HG02642 (cell line): ENCODE measurements around the gene NR1I3.
A peak's percentile ranks its signal among the peaks of the same experiment; 100 is the strongest.
"Not testable (repeated sequence)": the region's sequence is repeated elsewhere in the genome, so short reads cannot be mapped to it uniquely, and the experiment has no call there.

Experiments
- ATAC-seq: cut with Tn5 transposase; IDR thresholded peaks from one replicate; pipeline ENCODE4 v1.9.1; 2021; ENCODE audit warnings: mild to moderate bottlenecking; ENCODE audit not compliant: unreplicated experiment, poor library complexity

Gene NR1I3

GRCh38 chr1:161238039-161238473 is at the start of gene NR1I3:
Gene NR1I3 (minus strand): TSS chr1:161238203. CDS start chr1:161236565, 1,638 bp downstream.
- no peak for ATAC-seq

- ATAC-seq, result no peak
These were observed 49.6 kb upstream of the NR1I3 start for GRCh38 chr1:161287482-161288054.

- no peak for ATAC-seq
These were observed 47.5 kb upstream of the NR1I3 start for GRCh38 chr1:161285521-161285920.

GRCh38 chr1:161285113-161285512 is 47.1 kb upstream of the NR1I3 start:
- no peak for ATAC-seq

DNA sequence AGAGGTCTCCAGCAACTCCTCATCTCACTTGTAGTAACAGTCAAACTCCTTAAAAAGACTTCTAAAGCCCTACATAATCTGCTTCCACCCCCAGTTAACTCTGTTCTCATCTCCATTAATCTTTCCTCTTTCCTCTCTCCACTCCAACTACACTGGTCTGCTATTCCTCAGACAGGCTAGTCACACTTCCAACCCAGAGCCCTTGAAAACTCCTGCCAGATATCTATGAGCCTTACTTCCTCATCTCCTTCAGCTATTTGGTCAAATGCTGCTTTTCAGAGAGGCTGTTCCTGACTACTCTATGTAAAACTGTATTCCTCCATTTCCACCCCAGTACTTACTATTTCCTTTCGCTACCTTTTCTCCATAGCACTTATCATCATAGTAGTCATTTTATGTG is 45.0 kb upstream of the NR1I3 start:
- no peak for ATAC-seq

DNA sequence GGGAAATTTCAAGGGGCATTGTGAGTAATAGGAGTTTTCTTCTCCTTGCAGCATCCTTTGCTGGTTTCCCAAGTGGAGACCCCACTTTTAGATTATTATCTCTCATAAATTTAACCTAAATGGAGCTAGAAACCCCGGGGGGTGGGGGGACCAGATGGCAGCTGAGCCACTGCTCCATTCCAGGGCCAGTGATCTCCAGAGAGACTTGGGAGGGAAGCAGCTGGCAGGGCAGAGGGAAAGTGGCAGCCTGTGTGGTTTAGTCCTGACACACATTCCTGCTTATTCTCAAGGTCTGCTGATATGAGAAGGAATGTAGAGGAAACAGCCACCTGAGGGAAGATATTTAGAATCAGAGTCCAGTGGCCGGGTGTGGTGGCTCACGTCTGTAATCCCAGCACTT is 36.9 kb upstream of the NR1I3 start:
- ATAC-seq, result no peak

DNA sequence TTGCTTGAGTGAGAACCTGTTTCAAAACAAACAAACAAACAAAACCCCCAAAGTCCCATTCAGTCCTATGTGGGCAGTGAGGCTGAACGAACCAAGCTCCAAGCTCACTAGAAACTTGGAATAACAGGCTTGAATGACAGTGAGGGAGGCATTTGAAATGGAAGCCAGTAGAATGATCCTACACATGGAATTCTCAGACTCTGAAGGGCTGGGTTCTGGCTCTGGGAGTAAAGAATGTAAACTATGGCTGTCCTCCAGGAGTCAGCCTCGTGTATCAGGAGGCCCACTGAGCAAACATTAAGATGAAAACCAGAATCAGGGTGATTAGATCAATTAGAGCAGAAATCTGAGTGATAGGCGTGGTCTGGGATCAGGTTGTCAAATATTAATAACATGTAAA is 35.4 kb upstream of the NR1I3 start:
- ATAC-seq, result no peak

- ATAC-seq, result no peak
These were observed 29.3 kb upstream of the NR1I3 start for GRCh38 chr1:161267321-161267720.

DNA sequence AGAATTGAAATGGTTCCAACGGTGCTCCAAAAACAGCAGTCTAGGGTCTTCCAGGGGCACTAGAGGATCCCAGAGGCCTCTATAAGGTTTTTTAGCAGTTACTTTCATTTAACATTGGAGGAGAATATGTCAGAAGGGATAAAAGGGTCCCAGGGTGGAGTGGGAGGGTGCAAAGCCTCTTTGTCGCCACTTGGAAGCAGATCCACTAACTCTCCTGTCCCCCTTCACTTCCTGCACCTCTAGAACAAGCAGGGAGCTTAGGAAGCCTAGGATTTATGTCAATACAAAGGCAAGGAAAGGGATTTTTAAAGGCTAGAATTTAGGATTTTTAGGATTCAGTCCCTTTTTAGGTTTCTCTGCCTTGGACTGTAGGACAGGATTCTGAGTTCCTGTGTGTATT is 28.8 kb upstream of the NR1I3 start:
- no peak for ATAC-seq

- no peak for ATAC-seq
These were observed 28.2 kb upstream of the NR1I3 start for GRCh38 chr1:161266202-161266601.

DNA sequence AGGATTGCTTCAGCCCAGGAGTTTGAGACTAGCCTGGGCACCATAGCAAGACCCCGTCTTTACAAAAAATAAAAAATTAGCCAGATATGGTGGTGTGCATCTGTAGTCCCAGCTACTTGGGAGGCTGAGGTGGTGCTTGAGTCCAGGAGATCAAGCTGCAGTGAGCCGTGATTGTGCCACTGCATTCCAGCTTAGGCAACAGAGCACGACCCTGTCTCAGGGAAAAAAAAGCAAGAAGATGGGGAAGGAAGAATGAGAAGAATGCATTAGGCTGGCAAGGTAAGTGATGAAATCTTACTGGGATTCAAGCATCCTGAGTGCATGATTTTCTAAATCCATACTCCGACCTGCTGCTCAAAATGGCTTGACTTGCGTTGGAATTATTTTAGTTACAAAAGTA is 27.3 kb upstream of the NR1I3 start:
- ATAC-seq, result no peak

DNA sequence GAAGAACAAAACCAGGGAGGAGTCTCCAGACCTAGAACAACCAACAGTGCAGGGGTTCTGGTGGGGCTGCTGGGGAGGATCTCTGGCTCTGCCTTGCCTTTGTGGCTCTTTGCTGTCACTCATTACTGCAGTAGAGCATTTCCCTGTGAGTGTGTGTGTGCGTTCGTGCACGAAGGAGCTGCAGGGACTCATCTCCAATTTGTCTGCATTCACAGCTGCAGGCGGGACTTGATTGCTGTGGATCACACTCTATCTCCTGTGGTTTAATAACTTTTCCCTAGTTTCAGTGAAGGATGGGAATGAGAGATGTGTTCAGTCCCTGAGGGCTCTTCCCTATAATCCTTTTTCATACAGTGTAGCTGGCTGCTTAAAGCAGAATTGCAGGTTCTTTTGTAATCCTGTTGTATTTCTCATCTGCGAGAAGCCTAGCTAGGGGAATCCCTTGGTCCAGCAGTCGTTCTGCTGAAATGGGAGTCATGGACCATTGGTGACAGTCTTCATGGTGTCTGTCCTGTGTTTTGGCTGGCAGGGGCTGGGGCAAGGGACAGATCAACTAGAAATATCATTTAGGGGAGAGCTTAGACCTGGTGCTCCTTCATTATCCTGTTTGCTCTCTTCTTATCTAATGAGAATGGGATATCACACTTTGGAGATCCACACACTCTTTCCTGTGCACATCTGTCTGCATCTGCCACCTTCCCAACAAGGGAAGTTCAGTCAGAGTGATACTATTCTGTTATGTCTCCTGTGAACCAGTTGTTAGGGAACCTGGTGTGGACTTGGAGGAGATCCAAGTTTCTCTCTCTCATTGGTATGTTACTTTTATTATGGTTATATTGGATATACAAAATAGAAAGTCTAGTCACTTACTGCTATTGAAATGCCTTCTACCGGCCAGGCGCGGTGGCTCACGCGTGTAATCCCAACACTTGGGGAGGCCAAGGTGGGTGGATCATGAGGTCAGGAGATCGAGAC is 23.5 kb upstream of the NR1I3 start:
- no peak for ATAC-seq

DNA sequence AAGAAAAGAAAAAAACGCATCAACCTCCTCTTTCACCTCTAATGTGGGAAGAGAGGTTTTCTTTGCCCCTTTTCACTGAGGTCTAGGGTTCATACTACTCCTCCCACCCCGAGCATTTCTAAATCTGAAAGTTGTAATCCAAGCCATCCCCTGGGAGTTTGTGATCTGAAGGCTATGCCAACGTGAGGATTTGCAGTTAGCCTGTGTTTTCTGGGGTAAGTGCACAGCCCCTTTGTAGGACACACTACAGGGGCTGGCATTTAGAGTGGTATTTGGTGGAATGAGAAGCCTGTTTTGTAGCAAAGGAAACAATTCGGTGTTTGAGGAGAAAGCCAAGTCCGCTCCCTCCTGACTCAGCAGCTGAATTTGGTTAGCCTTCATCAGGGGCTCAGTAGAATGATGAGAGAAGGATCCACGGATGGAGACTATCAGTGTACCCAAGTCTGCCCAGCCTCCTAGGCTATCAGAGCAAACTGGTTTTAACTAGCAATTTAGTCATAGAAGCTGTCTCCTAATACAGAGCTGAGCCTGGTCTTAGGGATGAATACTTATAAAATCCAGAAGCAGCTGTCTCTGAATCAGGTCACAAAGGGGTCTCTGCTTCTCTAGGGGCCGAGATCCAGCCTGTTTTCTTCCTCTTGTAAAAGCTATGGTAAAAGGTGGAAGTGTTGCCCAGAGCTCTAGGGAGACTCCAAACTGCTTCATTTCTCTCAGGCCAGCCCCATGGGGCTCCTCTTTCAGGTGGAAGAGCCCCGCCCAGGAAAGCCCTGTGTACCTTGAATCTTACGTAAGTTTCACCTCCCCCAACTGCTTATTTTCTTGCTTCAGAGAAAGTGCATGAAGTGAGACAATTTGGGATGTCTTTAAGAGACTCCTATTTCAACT is 22.6 kb upstream of the NR1I3 start:
- no peak for ATAC-seq

GRCh38 chr1:161259765-161260164 is 21.8 kb upstream of the NR1I3 start:
- no peak for ATAC-seq

GRCh38 chr1:161259345-161259702 is 21.3 kb upstream of the NR1I3 start:
- ATAC-seq, result no peak

DNA sequence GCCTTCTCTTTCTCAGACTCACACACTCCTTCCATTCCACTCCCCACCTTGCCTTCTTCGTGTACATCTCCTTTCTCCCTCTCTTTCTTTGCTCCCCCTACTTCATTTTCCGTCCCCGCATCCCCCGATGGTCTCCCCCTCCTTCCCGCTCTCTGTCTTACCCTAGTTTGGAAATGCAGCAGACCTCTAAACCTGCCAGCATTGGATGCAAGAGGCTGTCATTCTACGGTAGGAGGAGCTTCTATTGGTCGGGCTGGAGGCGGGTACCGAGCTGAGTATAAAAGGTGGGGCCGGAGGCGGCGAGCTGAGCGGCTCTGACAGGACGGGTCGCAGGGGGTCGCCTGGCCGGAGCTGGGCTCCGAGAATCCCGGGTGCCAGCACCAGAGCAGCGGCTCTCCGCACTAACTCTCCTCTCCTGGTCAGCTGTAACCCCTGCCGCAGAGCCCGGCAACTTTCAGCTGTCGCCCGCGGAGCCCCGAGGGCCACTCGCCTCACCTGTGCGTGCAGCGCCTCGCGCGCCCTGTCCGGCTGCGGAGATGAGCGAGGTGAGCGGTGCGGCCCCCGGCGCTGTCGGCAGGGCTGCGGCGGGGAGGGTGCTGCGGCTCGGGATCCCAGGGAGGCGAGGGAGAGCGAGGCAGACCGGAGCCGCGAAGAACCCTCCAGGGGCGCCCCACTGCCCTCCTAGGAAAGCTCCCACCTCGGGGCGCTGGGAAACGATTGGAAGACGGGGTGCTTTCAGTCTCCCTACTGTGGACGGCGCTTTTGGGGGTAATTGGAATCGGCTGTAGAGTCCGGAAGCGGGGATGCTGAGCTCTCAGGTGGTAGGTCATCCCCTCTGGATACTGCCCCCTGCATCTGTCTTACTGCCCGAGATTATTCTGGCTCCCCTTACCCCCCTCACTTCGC is 20.7 kb upstream of the NR1I3 start, which contains the start of gene PCP4L1:
Gene PCP4L1, plus strand, starts transcription at position 307 of the 906 bp plus-strand sequence. Its CDS starts 230 bp downstream, at position 537.
- ATAC-seq, result peak; percentile 76

DNA sequence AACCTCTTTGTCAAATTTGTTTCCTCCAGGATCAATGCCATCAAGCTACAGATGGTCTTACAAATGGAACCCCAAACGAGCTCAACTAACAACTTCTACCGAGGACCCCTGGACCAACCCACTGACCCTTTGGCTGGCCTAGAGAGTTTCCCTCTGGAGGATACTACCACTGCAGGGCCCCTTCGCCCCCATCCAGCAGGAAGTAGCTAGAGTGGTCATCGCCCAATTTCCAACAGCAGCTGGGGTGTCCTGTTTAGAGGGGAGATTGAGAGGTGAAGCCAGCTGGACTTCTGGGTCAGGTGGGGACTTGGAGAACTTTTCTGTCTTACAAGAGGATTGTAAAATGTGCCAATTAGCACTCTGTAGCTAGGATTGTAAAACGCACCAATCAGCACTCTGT is 19.1 kb upstream of the NR1I3 start:
- ATAC-seq, result not testable (repeated sequence)

- ATAC-seq, result not testable (repeated sequence)
These were observed 18.0 kb upstream of the NR1I3 start for GRCh38 chr1:161255955-161256520.

GRCh38 chr1:161255302-161255701 is 17.3 kb upstream of the NR1I3 start:
- not testable (repeated sequence) for ATAC-seq
